ENCODE results near the gene JAK1.
A peak's percentile ranks its signal among the peaks of the same experiment; 100 is the strongest.
"Not testable (repeated sequence)": the region's sequence is repeated elsewhere in the genome, so short reads cannot be mapped to it uniquely, and the experiment has no call there.

The JAK1 gene

DNA sequence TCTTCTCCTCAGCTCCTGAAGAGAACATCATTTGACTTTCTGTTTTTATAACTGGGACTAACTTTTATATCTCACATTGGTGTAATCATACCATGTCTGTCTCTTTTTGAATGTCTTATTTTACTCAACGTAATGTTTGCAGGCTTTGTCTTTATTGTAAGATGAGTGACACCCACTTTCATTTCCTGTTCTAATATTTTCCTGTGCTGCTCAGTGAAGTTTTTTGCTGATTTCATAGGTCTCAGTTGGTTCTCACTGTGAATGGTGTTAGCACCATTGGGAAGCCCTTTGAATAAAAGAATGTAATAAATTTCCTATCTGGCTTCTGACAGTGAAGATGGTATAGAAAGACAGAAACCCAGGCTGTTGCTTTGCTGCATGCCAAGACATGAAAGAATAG, 137.5 kb downstream of the JAK1 start:
- no peak for DNase-seq

DNA sequence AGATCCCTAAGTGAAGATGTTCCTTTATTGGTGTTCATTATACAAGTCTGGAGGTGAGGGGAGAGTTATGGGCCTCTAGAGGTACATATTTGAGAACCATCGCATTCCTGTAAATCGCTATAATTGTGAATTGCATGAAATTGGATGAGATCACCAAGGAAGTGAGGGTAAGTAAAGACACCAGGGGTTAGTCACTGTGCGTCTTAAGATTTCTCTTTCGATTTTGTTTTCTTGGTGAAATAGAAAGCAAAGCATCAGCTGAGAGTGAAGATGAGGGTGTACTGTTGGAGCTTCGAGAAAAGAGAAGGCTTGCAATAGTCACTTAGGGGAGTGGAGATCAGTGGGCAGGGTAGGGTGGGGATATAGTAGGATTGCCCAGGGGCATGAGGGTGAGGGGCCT, 139.4 kb downstream of the JAK1 start:
- no peak for DNase-seq

DNA sequence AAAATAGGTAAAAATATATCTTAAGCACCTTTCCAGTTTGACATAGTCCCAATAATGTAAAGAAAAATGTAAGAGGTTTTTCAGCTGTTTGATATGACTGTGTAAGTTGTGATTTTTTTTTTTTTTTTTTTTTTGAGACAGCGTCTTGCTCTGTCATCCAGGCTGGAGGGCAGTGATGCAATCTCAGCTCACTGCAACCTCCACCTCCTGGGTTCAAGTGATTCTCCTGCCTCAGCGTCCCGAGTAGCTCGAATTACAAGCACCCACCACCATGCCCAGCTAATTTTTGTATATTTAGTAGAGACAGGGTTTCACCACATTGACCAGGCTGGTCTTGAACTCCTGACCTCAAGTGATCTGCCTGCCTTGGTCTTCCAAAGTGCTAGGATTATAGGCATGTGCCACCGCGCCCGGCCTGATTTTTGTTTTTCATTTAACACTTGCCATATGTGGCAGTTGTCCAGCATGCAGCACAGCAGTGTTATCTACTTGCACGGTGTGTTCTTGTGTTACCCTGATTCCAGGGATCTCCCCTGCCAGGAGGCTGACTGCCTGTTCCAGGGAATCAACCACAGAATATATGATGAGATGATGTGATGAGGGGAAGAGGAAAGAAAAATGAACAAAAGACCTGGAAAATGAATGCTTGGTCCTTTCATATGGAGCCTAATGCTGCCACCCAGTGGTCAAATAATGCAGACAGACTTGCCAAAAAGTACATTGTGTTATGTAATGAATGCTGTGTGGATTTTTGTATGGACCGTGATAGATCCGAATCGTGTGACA, 142.5 kb downstream of the JAK1 start:
- DNase-seq, result peak; percentile 85

DNA sequence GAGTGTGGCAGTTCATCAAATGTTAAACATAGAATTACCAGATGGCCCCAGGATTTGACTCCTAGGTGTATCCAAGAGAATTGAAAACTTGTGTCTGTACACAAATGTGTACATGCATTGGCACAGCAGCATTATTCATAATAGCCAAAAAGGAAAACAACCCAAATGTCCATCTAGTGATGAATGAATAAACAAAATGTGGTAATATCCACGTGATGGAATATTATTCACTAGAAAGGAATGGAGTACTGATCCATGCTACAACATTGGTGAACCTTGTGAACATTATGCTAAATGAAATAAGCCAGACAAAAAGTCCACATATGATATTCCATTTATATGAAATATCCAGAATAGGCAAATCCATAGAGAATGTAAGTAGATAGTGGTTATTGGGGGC, 143.7 kb downstream of the JAK1 start:
- no peak for DNase-seq

DNA sequence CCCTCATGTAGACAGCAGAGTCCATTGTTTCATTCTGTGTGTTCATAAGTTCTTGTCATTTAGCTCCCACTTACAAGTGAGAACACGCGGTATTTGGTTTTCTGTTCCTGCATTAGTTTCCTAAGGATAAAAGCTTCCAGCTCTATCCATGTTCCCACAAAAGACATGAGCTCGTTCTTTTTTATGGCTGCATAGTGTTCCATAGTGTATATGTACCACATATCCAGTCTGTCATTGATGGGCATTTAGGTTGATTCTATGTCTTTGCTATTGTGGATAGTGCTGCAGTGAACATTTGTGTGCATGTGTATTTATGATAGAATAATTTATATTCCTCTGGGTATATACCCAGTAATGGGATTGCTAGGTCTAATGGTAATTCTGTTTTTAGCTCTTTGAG, 145.8 kb downstream of the JAK1 start:
- not testable (repeated sequence) for DNase-seq

DNA sequence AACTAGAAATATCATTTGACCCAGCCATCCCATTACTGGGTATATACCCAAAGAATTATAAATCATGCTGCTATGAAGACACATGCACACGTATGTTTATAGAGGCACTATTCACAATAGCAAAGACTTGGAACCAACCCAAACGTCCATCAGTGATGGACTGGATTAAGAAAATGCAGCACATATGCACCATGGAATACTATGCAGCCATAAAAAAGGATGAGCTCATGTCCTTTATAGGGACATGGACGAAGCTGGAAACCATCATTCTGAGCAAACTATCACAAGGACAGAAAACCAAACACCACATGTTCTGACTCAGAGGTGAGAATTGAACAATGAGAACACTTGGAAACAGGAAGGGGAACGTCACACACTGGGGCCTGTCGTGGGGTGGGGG, 149.0 kb downstream of the JAK1 start:
- not testable (repeated sequence) for DNase-seq

DNA sequence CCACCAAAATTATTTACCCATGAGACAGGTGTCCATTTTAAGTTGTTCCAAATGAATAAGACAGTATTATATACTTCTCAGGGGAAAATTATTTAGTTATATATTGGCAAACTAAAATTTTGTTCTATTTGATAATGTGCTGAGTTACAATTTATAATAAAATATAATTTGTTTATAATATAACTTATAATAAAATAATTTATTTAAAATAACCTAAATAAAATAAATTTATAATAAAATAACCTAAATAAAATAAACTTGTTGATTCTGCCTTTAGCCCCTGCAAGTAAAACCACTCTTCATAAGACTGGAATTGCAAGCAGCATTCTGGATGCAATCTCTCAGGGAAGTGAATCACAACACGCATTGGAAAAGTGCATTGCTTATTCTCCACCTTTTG, 151.9 kb downstream of the JAK1 start:
- DNase-seq, result no peak

DNA sequence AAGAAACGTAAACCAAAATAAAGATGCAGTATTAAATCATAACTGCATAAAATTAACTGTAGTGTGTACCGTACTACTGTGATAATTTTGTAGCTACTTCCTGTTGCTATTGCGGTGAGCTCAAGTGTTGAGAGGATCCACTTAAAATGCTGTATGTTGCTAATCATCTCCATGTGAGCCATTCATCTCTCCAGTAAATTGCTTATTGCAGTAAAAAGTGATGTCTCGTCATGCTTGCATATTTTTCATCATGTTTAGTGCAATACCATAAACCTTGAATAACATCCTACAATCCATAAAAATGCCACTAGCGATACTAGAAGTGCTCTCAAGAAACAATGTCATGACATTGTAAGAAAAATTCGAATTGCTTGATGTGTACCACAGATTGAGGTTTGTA, 155.2 kb downstream of the JAK1 start:
- DNase-seq, result no peak

DNA sequence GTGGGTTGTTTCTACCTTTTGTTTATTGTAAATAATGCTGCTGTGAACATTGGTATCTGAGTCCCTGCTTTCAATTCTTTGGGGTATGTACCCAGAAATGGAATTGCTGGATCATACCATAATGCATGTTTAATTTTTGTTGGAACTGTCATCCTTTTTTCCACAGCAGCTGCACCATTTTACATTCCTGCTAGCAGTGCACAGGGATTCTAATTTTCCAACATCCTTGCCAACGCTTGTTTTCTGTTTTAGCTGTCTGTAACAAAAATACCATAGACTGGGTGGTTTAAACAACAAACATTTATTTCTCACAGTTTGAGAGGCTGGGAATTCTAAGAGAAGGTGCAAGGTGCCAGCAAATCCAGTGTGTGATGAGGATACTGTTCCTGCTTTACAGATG, 156.3 kb downstream of the JAK1 start:
- DNase-seq, result no peak

DNA sequence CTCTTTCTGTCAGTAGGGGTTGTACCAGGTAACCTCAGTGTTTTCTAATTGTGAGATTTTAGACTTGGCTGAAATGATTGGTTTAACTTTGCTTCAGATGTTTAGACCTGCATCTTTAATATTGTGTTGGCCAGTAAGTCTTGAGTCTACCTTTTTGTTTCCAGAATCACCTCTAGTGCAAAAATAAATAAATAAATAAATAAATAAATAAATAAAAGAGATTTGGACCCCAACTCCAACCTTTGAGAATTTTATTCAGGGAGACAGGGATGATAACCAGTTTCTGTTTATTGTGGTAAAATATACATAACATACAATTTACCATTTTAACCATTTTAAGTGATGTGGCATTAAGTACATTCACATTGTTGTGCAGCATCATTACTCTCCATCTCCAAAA, 157.0 kb downstream of the JAK1 start:
- no peak for DNase-seq

DNA sequence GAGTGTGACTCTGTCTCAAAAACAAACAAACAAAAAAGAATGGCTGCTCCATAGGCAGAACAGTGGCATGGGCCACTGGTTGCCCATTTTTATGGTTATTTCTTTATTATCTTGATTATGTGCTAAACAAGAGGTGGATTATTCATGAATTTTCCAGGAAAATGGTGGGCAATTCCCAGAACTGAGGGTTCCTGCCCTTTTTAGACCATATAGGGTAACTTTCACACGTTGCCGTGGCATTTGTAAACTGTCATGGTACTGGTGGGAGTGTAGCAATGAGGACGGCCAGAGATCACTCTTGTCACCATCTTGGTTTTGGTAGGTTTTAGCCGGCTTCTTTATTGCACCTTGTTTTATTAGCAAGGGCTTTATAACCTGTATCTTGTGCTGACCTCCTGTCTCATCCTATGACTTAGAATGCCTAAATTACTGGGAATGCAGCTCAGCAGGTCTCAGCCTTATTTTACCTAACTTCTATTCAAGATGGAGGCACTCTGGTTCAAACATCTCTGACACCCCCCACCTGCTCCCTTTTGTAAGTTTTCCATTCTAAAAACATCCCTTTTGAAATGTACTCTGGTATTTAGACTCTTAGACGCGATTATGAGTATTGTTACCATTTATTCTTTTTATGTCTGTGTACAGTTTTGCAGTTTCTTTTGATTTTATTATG, 164.4 kb downstream of the JAK1 start:
- DNase-seq, result no peak

DNA sequence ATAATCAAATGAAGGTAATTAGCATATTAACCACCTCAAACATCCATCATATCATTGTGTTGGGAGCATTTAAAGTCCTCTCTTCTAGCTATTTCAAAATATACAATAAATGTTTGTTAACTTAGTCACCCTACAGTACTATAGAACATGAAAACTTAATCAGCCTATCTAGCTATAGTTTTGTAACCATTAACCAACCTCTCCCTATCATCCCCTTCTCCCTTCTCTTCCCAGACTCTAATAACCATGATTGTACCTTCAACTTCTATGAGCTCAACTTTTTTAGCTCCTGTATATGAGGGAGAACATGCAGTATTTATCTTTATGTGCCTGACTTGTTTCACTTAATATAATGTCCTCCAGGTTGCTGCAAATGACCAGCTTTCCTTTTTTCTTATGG, 167.5 kb downstream of the JAK1 start:
- DNase-seq, result no peak

DNA sequence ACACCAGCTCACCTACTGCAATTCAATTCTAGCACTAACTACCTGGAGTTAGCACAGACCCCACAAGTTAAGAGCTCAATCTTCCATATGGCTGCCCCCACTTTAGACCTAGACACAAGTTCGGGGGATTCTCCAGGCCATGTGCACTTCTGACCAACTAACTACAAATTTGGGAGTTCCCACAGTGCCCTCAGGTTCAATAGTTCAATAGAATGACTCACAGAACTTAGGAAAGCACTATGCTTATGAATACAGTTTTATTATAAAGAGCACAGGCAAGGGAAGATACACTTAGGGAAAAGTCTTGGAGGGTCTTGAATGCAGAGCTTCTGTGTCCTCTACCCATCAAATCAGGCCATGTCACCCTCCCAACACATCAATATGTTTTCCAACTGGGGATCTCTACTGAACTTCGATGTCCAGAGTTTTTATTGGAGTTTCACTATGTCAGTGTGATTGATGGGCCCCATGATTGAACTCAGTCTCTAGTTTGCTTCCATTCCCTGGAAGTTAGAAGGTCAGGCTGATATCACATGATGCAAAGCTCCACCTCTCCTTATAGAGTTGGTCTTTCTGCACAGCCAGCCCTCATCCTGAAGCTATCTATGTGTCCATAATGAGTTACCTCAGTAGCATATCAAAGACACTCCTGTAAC, 175.4 kb downstream of the JAK1 start:
- DNase-seq, result no peak

Data from NCI-H345 (cell line).